CD14-positive monocyte (primary cell): ENCODE measurements around the gene CCDC112. TPM values are rescaled to one million over a fixed set of nuclear protein-coding genes. Genes with fewer than 3 reads are reported as not detected.
A peak's percentile ranks its signal among the peaks of the same experiment; 100 is the strongest.

Experiments
- DNase-seq, 3 donors: peaks; one replicate each; pipeline ENCODE4 v3.0.0-alpha.2; 2011 to 2022
- H2AFZ ChIP-seq: 2 replicates; pipeline ENCODE4 v1.6.0; 2012; ENCODE audit warnings: mild to moderate bottlenecking, low read depth, low read length, inconsistent platforms; ENCODE audit not compliant: insufficient read depth, poor library complexity, severe bottlenecking
- H3K27ac ChIP-seq, 2 donors: 1 replicate in 1 of 2; 2 replicates in 1 of 2; pipeline ENCODE4 v1.5.1; 2012 to 2013; ENCODE audit warnings: low read length in 2 of 2, control low read depth in 1 of 2, inconsistent platforms in 1 of 2, low read depth in 1 of 2, mild to moderate bottlenecking in 1 of 2
- H3K27me3 ChIP-seq, 2 donors: one replicate each; pipeline versions ENCODE4 v1.6.0 to v1.6.1; 2011 to 2013; ENCODE audit warnings: low read length in 2 of 2; ENCODE audit not compliant: control insufficient read depth in 2 of 2, insufficient read depth in 2 of 2
- H3K36me3 ChIP-seq, 2 donors: replicated peaks in 1 of 2; 1 replicate in 1 of 2; 2 replicates in 1 of 2; pipeline versions ENCODE4 v1.5.1 to v1.6.1; 2012 to 2013; ENCODE audit warnings: low read length in 2 of 2, control low read depth in 1 of 2, inconsistent platforms in 1 of 2, mild to moderate bottlenecking in 1 of 2; ENCODE audit not compliant: insufficient read depth in 2 of 2, control insufficient read depth in 1 of 2
- H3K4me1 ChIP-seq, 2 donors: 1 replicate in 1 of 2; 2 replicates in 1 of 2; pipeline versions ENCODE4 v1.5.1 to v1.6.1; 2012 to 2013; ENCODE audit warnings: low read length in 2 of 2, control low read depth in 1 of 2, inconsistent platforms in 1 of 2, mild to moderate bottlenecking in 1 of 2, moderate library complexity in 1 of 2; ENCODE audit not compliant: insufficient read depth in 2 of 2, control insufficient read depth in 1 of 2
- H3K4me2 ChIP-seq: replicated peaks from 2 replicates; pipeline ENCODE3; 2012; ENCODE audit warnings: low read length, moderate library complexity, mild to moderate bottlenecking; ENCODE audit not compliant: poor library complexity, severe bottlenecking; ENCODE audit errors: extremely low read depth
- H3K4me3 ChIP-seq, 3 experiments: fragments of 200-600 bp in 1 of 3; sonication (generic) in 1 of 3; replicated peaks in 1 of 3; 1 replicate in 2 of 3; 2 replicates in 1 of 3; pipeline ENCODE4 v1.5.1; 2011 to 2013; ENCODE audit warnings: low read length in 3 of 3, mild to moderate bottlenecking in 3 of 3, control low read depth in 2 of 3, low read depth in 2 of 3, inconsistent platforms in 1 of 3, moderate library complexity in 1 of 3
- H3K79me2 ChIP-seq: 2 replicates; pipeline ENCODE4 v1.6.0; 2012; ENCODE audit warnings: mild to moderate bottlenecking, control low read depth, inconsistent platforms, low read length, moderate library complexity; ENCODE audit not compliant: insufficient read depth
- H3K9ac ChIP-seq: 2 replicates; pipeline ENCODE4 v1.6.0; 2017; ENCODE audit warnings: low read length, mild to moderate bottlenecking; ENCODE audit not compliant: insufficient read depth, poor library complexity, severe bottlenecking
- H3K9me3 ChIP-seq, 2 donors: replicated peaks in 1 of 2; 1 replicate in 1 of 2; 2 replicates in 1 of 2; pipeline versions ENCODE4 v1.5.1 to v1.6.1; 2012 to 2013; ENCODE audit warnings: low read length in 2 of 2, control low read depth in 1 of 2; ENCODE audit not compliant: control insufficient read depth in 1 of 2, insufficient read depth in 1 of 2
- H4K20me1 ChIP-seq: 2 replicates; pipeline ENCODE4 v1.6.0; 2012; ENCODE audit warnings: mild to moderate bottlenecking, low read length, control low read depth, moderate library complexity; ENCODE audit not compliant: insufficient read depth
- H3K27ac Mint-ChIP-seq, 7 donors: one replicate each; pipeline ENCODE4 v1.8.0; 2020; ENCODE audit warnings: mild to moderate bottlenecking in 7 of 7, mixed read lengths in 7 of 7, moderate library complexity in 6 of 7, inconsistent platforms in 2 of 7
- H3K27me3 Mint-ChIP-seq, 3 donors: one replicate each; pipeline ENCODE4 v1.8.0; 2021 to 2022; ENCODE audit warnings: low read depth in 3 of 3, mild to moderate bottlenecking in 3 of 3, mixed read lengths in 3 of 3, moderate library complexity in 3 of 3, inconsistent platforms in 1 of 3
- H3K36me3 Mint-ChIP-seq, 2 donors: one replicate each; pipeline ENCODE4 v1.8.0; 2020; ENCODE audit warnings: mixed read lengths in 2 of 2, inconsistent platforms in 1 of 2, mild to moderate bottlenecking in 1 of 2
- H3K4me1 Mint-ChIP-seq: one replicate; pipeline ENCODE4 v1.8.0; 2020; ENCODE audit warnings: mild to moderate bottlenecking, mixed read lengths
- H3K4me3 Mint-ChIP-seq, 2 donors: one replicate each; pipeline ENCODE4 v1.8.0; 2020; ENCODE audit warnings: mild to moderate bottlenecking in 2 of 2, mixed read lengths in 2 of 2, moderate library complexity in 1 of 2
- H3K9me3 Mint-ChIP-seq, 7 donors: one replicate each; pipeline ENCODE4 v1.8.0; 2020 to 2022; ENCODE audit warnings: mixed read lengths in 7 of 7, mild to moderate bottlenecking in 6 of 7, moderate library complexity in 6 of 7, inconsistent platforms in 2 of 7
- CTCF ChIP-seq: fragments of 200-600 bp; IDR thresholded peaks from one replicate; pipeline ENCODE4 v1.8.0; 2022; ENCODE audit warnings: antibody characterized with exemption, mild to moderate bottlenecking
- WGBS: methylation state at CpG from one replicate; pipeline ENCODE4 v1.1.5; 2013; ENCODE audit warnings: missing lambda C conversion rate; ENCODE audit not compliant: insufficient coverage; 5-methylcytosine and 5-hydroxymethylcytosine counted together
- intact Hi-C, 2 donors: fragments of 100-400 bp; cut with micrococcal nuclease; formaldehyde crosslinking; loops; one replicate each; pipeline versions ENCODE4 v1.15.0 to v1.15.1; 2023
- polyA plus RNA-seq, 3 donors: library from polyadenylated mRNA; depleted of rRNA in 1 of 3; unstranded in 2 of 3; stranded (reverse) in 1 of 3; fragments of 300-500 nt in 2 of 3; fragments of >200 nt in 1 of 3; fragmentation: Illumina TruSeq in 2 of 3; gene quantifications; 1 replicate in 2 of 3; 2 replicates in 1 of 3; pipeline ENCODE4 v1.2.3, GENCODE V29; 2012 to 2021

The CCDC112 gene
- polyA plus RNA-seq, 3 donors = 4.3 to 6.2 (median 5.9) TPM

- Mint-ChIP-seq H3K36me3 (peaks cover 7 to 9% of the 10 kb centered on the region in 2 donors), H3K27me3 (peaks cover 0 to 1% (median 0%) of the 10 kb centered on the region in 3 donors), H3K4me1 (peaks cover 37% of the 10 kb centered on the region), H3K9me3 (peaks cover 0 to 2% (median 0%) of the 10 kb centered on the region in 7 donors), H3K27ac (no peak overlapping the region), H3K4me3 (no peak overlapping the region)
- Histone ChIP-seq H3K27ac (no peak overlapping the region), H3K4me1 (peaks cover 26 to 29% of the 10 kb centered on the region in 2 donors), H3K36me3 (no peaks in the 10 kb centered on the region), H3K4me3 (no peak overlapping the region), H3K9ac (no peak overlapping the region), H3K79me2 (peaks cover 60% of the 10 kb centered on the region), H3K4me2 (no peak overlapping the region), H3K27me3 (no peaks in the 10 kb centered on the region), H4K20me1 (peaks cover 37% of the 10 kb centered on the region), H2AFZ (no peak overlapping the region), H3K9me3 (no peaks in the 10 kb centered on the region)
- TF ChIP-seq CTCF = no peak
- DNase-seq = no peak
- intact Hi-C loops = loop anchor here in 1 of 2 donors (10.0 kb wide), 1 partner anchor 117 kb away; no protein-coding TSS in a partner anchor
These were observed 5.1 kb downstream of the CCDC112 start for GRCh38 chr5:115291397-115291796.

- Mint-ChIP-seq H3K27ac (peak overlapping the region in 5 of 7 donors; percentile 27 to 81 (median 72)), H3K36me3 (peaks cover 11 to 12% of the 10 kb centered on the region in 2 donors), H3K4me1 (peaks cover 32% of the 10 kb centered on the region), H3K27me3 (peaks cover 0 to 1% (median 0%) of the 10 kb centered on the region in 3 donors), H3K4me3 (peak overlapping the region in 1 of 2 donors; percentile 71), H3K9me3 (peaks cover 0 to 2% (median 0%) of the 10 kb centered on the region in 7 donors)
- H3K27me3 ChIP-seq = no peaks in the 10 kb centered on the region
- peaks cover 54% of the 10 kb centered on the region for H3K79me2 ChIP-seq
- H3K36me3 ChIP-seq = no peaks in the 10 kb centered on the region
- no peak for TF ChIP-seq CTCF
- H3K4me3 ChIP-seq = no peak overlapping the region
- whole genome bisulfite sequencing = no CpG with 5 or more reads among the region's 4 CpGs
- peaks cover 17 to 22% of the 10 kb centered on the region in 2 donors for H3K4me1 ChIP-seq
- peak overlapping the region; percentile 3 to 11 for H3K27ac ChIP-seq
- H3K9ac ChIP-seq = no peak overlapping the region
- DNase-seq = peak; percentile 21 to 37 (median 36)
- H3K9me3 ChIP-seq = no peaks in the 10 kb centered on the region
- intact Hi-C loops = no loop called here
- H2AFZ ChIP-seq = no peak overlapping the region
- peak overlapping the region; percentile 12 for H3K4me2 ChIP-seq
- H4K20me1 ChIP-seq = peaks cover 36% of the 10 kb centered on the region
These were observed 7.3 kb downstream of the CCDC112 start for GRCh38 chr5:115289104-115289503.
